Suprapubic skin (tissue), 4 donors: ENCODE results near the gene ANGPTL8. TPM values are rescaled to one million over a fixed set of nuclear protein-coding genes. Genes with fewer than 3 reads are reported as not detected.

Source experiments
- DNase-seq, 2 donors: peaks; one replicate each; pipeline ENCODE4 v3.0.0-alpha.2; 2019; ENCODE audit warnings: low spot score in 2 of 2
- H3K27ac ChIP-seq: fragments of 200-600 bp; sonication (generic); one replicate; pipeline ENCODE4 v1.5.1; 2019
- H3K27me3 ChIP-seq: fragments of 200-600 bp; sonication (generic); one replicate; pipeline ENCODE4 v1.5.1; 2019
- H3K36me3 ChIP-seq: fragments of 200-600 bp; sonication (generic); one replicate; pipeline ENCODE4 v1.5.1; 2019
- H3K4me1 ChIP-seq: fragments of 200-600 bp; sonication (generic); one replicate; pipeline ENCODE4 v1.5.1; 2019
- H3K4me3 ChIP-seq: fragments of 200-600 bp; sonication (generic); one replicate; pipeline ENCODE4 v1.5.1; 2019; ENCODE audit warnings: mild to moderate bottlenecking
- H3K9me3 ChIP-seq: fragments of 200-600 bp; sonication (generic); one replicate; pipeline ENCODE4 v1.5.1; 2019
- EP300 ChIP-seq: sonication (generic); formaldehyde crosslinking; IDR thresholded peaks from one replicate; pipeline ENCODE4 v1.6.1; 2017; ENCODE audit warnings: antibody characterized with exemption
- POLR2A ChIP-seq, 2 donors: fragments of 450-650 bp; IDR thresholded peaks; one replicate each; pipeline ENCODE4 v1.6.1; 2017; ENCODE audit warnings: antibody characterized with exemption in 2 of 2, mild to moderate bottlenecking in 2 of 2, moderate library complexity in 2 of 2
- POLR2AphosphoS5 ChIP-seq, 3 donors: sonication (generic); formaldehyde crosslinking; IDR thresholded peaks; one replicate each; pipeline ENCODE4 v1.6.1; 2017; ENCODE audit warnings: antibody characterized with exemption in 3 of 3
- WGBS: methylation state at CpG from one replicate; pipeline ENCODE4 v1.1.5; 2018; 5-methylcytosine and 5-hydroxymethylcytosine counted together
- total RNA-seq, 4 donors: library from RNA; depleted of rRNA; stranded (reverse); fragments of >200 nt; gene quantifications; one replicate each; pipeline ENCODE4 v1.1.0, GENCODE V29; 2016
- TF ChIP-seq, protein P1 (sequence below), 2 donors: fragments of 200-600 bp in 1 of 2; fragments of 450-650 bp in 1 of 2; sonication (generic) in 1 of 2; IDR thresholded peaks; one replicate each; pipeline ENCODE4 v1.5.1; 2016 to 2019; ENCODE audit warnings: antibody characterized with exemption in 2 of 2, mild to moderate bottlenecking in 1 of 2, moderate library complexity in 1 of 2

Gene ANGPTL8
- total RNA-seq, 4 donors from 2014 or later = not detected

DNA sequence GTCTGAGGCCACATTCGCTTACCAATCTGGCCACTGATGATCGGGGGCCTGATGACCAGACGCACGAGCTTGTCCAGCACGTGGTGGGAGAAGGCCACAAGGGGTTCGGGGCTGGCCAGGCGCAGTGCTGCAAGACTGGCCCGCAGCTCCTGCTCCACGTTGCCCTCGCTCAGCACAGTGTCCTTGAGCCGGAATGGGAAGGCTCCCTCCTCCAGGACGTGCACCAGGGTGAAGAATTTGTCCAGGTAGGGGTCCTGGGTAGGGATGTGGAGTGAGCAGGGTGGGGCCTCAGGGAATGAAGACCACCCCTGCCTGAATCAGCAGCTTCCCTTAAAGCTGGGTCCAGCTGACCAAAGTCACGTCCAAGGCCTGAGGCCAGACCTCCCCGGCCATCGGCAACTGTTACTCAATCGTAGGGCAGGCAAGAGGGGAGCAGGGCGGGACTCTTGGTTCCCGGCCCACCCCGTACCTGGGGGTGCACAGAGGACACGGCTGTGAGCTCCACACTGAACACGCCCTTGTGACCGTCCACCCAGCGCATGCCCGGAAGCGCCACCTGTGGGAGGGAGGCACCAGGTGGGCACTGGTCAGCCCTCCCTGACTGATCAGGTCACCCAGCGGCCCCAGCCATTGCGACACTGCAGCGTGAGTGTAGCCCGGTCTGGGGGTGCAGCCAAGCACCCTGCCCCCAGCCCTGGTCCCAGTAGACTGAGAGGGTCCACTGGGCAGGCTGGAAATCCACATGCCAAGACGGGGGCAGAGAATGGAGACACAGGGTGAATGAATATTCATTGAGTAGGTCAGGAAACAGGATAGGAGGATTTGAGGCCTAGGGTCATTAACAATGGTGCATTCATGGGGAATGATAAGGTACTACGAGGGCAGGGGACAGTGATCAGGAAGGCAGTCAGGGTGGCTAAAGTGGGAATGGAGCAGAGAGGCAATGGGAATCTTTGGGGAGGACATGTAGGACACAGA is 2.8 kb upstream of the ANGPTL8 start:
- 94% methylated on average over 16 of the region's 31 CpGs for WGBS
- Histone ChIP-seq H3K4me3 (no peak overlapping the region), H3K36me3 (peaks cover 89% of the 10 kb centered on the region), H3K4me1 (no peaks in the 10 kb centered on the region), H3K27me3 (no peaks in the 10 kb centered on the region), H3K9me3 (no peaks in the 10 kb centered on the region), H3K27ac (no peak overlapping the region)
- DNase-seq = no peak
- TF ChIP-seq, protein P1, sequence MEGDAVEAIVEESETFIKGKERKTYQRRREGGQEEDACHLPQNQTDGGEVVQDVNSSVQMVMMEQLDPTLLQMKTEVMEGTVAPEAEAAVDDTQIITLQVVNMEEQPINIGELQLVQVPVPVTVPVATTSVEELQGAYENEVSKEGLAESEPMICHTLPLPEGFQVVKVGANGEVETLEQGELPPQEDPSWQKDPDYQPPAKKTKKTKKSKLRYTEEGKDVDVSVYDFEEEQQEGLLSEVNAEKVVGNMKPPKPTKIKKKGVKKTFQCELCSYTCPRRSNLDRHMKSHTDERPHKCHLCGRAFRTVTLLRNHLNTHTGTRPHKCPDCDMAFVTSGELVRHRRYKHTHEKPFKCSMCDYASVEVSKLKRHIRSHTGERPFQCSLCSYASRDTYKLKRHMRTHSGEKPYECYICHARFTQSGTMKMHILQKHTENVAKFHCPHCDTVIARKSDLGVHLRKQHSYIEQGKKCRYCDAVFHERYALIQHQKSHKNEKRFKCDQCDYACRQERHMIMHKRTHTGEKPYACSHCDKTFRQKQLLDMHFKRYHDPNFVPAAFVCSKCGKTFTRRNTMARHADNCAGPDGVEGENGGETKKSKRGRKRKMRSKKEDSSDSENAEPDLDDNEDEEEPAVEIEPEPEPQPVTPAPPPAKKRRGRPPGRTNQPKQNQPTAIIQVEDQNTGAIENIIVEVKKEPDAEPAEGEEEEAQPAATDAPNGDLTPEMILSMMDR (IDR thresholded peaks at IDR 0.05) = no peak
- TF ChIP-seq POLR2A (IDR thresholded peaks at IDR 0.05) (no peak), POLR2AphosphoS5 (IDR thresholded peaks at IDR 0.05) (no peak), EP300 (no peak)

DNA sequence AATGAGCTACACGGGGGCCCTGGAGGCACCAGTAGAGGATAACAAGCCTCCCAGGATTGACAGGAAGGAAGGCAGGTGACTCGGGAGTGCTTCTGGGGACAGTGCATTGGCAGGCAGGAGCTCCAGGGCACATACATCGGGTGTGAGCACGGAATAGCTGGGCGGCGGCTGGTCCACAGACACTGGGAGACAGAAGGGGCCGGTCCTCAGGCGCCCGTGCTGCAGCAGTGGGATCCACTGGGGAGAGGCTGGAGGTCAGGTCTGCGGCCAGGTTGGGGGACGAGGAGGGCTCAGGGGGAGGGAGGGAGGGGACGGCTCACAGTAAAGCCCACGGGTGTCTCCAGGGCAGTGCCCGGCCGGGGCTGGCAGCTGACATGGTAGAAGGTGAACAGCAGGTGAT is 2.1 kb upstream of the ANGPTL8 start:
- H3K27me3 ChIP-seq = no peaks in the 10 kb centered on the region
- DNase-seq = no peak
- peaks cover 89% of the 10 kb centered on the region for H3K36me3 ChIP-seq
- no peak overlapping the region for H3K27ac ChIP-seq
- no peak overlapping the region for H3K4me3 ChIP-seq
- H3K9me3 ChIP-seq = no peaks in the 10 kb centered on the region
- WGBS = 84% methylated on average over 15 of the region's 15 CpGs
- H3K4me1 ChIP-seq = no peaks in the 10 kb centered on the region
- TF ChIP-seq POLR2A (IDR thresholded peaks at IDR 0.05) = no peak
- TF ChIP-seq POLR2AphosphoS5 (IDR thresholded peaks at IDR 0.05) = no peak
- no peak for TF ChIP-seq EP300
- TF ChIP-seq, protein P1 (IDR thresholded peaks at IDR 0.05) = no peak

DNA sequence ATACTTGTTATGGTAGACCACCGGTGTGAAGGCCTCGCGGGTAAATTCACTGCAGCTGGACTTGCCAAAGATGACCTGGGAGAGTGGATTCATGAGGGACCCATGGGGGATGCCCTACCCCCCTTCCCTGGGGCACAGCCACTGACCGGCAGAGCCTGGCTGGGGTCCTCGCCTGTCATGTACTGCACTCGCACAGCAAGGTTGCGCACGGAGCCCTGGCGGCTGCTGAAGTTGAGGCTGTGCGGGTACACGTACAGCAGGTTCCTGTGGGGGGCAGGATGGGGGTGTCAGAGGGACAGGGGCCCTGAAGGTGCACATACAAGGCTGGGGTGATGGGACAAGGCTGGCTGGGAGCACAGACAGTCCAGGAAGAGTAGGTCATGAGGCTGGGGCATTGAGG is 1.4 kb upstream of the ANGPTL8 start:
- DNase-seq = no peak
- no peaks in the 10 kb centered on the region for H3K4me1 ChIP-seq

DNA sequence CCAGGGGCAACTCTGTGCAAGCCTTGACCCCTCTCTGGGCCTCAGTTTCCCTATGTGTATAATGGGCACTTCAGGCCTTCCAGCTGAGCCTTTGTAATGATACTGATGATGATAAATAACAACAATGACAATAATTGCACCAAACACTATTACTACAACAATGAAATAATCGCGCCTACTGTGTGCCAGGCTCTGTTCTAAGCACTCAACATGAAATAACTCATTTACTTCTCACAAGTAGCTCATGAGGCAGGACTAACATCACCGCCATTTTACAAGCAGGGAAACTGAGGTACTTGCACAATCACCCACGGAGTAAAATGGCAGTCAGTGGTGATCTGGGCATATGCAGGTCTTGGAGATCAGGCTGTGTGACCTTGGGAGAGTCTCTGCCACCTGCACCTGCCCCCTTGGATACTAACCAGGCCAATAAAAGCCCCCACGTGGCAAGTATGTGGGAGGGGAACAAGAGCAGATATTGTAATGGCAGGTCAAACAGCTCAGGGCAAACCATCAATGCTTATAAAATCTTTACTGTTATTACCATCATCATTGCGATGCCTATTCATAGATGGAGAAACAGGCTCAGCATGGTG is 540 bp upstream of the ANGPTL8 start:
- H3K4me3 ChIP-seq = no peak overlapping the region
- TF ChIP-seq POLR2A (IDR thresholded peaks at IDR 0.05) (no peak), EP300 (no peak), POLR2AphosphoS5 (IDR thresholded peaks at IDR 0.05) (no peak)
- TF ChIP-seq, protein P1 (IDR thresholded peaks at IDR 0.05) = no peak
- H3K9me3 ChIP-seq = no peaks in the 10 kb centered on the region
- H3K4me1 ChIP-seq = peaks cover 5% of the 10 kb centered on the region
- H3K27ac ChIP-seq = no peak overlapping the region
- H3K27me3 ChIP-seq = no peaks in the 10 kb centered on the region
- 93% methylated on average over 6 of the region's 6 CpGs for WGBS
- DNase-seq = no peak
- H3K36me3 ChIP-seq = peaks cover 82% of the 10 kb centered on the region

More for the DNA sequence above, 1.4 kb upstream of the ANGPTL8 start:
- Histone ChIP-seq H3K27me3 (no peaks in the 10 kb centered on the region), H3K4me3 (no peak overlapping the region), H3K27ac (no peak overlapping the region), H3K36me3 (peaks cover 88% of the 10 kb centered on the region), H3K9me3 (no peaks in the 10 kb centered on the region)
- 90% methylated on average over 9 of the region's 11 CpGs for WGBS
- TF ChIP-seq POLR2A (IDR thresholded peaks at IDR 0.05) = no peak
- no peak for TF ChIP-seq POLR2AphosphoS5 (IDR thresholded peaks at IDR 0.05)
- TF ChIP-seq EP300 = no peak
- TF ChIP-seq, protein P1 (IDR thresholded peaks at IDR 0.05) = no peak

DNA sequence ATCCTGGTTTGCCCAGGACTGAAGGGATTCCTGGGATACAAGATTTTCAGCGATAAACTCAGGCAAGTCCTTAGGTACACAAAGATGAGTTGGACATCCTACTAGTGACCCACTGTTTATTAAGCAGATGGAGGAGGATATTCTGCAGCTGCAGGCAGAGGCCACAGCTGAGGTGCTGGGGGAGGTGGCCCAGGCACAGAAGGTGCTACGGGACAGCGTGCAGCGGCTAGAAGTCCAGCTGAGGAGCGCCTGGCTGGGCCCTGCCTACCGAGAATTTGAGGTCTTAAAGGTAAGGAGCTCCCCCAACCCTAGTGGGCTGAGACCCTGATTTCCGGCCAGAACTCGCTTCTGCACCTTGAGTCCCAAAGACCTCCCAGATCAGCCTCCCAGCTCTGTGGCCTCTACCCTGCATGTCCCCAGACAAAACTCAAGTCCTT is 607 bp downstream of the ANGPTL8 start:
- 100% methylated on average over 5 of the region's 8 CpGs for WGBS
- Histone ChIP-seq H3K4me3 (no peak overlapping the region), H3K27ac (no peak overlapping the region), H3K27me3 (no peaks in the 10 kb centered on the region), H3K9me3 (no peaks in the 10 kb centered on the region), H3K36me3 (peaks cover 77% of the 10 kb centered on the region), H3K4me1 (peaks cover 7% of the 10 kb centered on the region)
- no peak for DNase-seq
- TF ChIP-seq POLR2A (IDR thresholded peaks at IDR 0.05) = no peak
- TF ChIP-seq, protein P1 (IDR thresholded peaks at IDR 0.05) = no peak
- TF ChIP-seq EP300 = no peak
- TF ChIP-seq POLR2AphosphoS5 (IDR thresholded peaks at IDR 0.05) = no peak
